Activated naive CD8-positive, alpha-beta T cell treated with anti-CD3 and anti-CD28 coated beads, Interleukin-2, amount 50 U/mL, for 16 hours (primary cell): Measurements from ENCODE around the gene MRPL49.
"Not testable (repeated sequence)": the region's sequence is repeated elsewhere in the genome, so short reads cannot be mapped to it uniquely, and the experiment has no call there.

Source experiments
- DNase-seq: peaks from one replicate; pipeline ENCODE4 v3.0.0-alpha.2; 2020; ENCODE audit warnings: low read depth, low spot score

The MRPL49 gene

GRCh38 chr11:65132988-65133700 is 11.0 kb downstream of the MRPL49 start:
- no peak for DNase-seq

GRCh38 chr11:65133724-65134123 is 11.6 kb downstream of the MRPL49 start:
- DNase-seq, result no peak

- DNase-seq, result peak; percentile 84
Observed at GRCh38 chr11:65134240-65134951, 12.3 kb downstream of the MRPL49 start, which contains the start of gene SYVN1. SYVN1 (minus strand) TSS chr11:65134519; CDS start chr11:65133601, 918 bp downstream.

GRCh38 chr11:65134952-65135632 is 13.0 kb downstream of the MRPL49 start:
- DNase-seq, result peak; percentile 65

GRCh38 chr11:65135633-65136145 is 13.6 kb downstream of the MRPL49 start:
- DNase-seq, result no peak

GRCh38 chr11:65136515-65137096 is 14.5 kb downstream of the MRPL49 start:
- DNase-seq, result no peak

- no peak for DNase-seq
Observed at GRCh38 chr11:65141896-65142494, 19.9 kb downstream of the MRPL49 start.

GRCh38 chr11:65147352-65148075 is 25.4 kb downstream of the MRPL49 start:
- DNase-seq, result no peak

- DNase-seq, result no peak
Observed at GRCh38 chr11:65148657-65149056, 26.5 kb downstream of the MRPL49 start.

- DNase-seq, result not testable (repeated sequence)
Observed at GRCh38 chr11:65150131-65150508, 28.0 kb downstream of the MRPL49 start.

GRCh38 chr11:65150509-65151299 is 28.6 kb downstream of the MRPL49 start:
- no peak for DNase-seq

- DNase-seq, result no peak
Observed at GRCh38 chr11:65151331-65151899, 29.3 kb downstream of the MRPL49 start.

- DNase-seq, result no peak
Observed at GRCh38 chr11:65152122-65152521, 30.0 kb downstream of the MRPL49 start.

- no peak for DNase-seq
Observed at GRCh38 chr11:65156256-65156655, 34.1 kb downstream of the MRPL49 start.

GRCh38 chr11:65156926-65157325 is 34.8 kb downstream of the MRPL49 start:
- no peak for DNase-seq

GRCh38 chr11:65157336-65157735 is 35.2 kb downstream of the MRPL49 start:
- no peak for DNase-seq

- no peak for DNase-seq
Observed at GRCh38 chr11:65159012-65159411, 36.9 kb downstream of the MRPL49 start.

- DNase-seq, result no peak
Observed at GRCh38 chr11:65160643-65161042, 38.5 kb downstream of the MRPL49 start.

GRCh38 chr11:65163684-65164083 is 41.6 kb downstream of the MRPL49 start:
- no peak for DNase-seq
